KOPT-K1 (cell line): Measurements from ENCODE around the gene DUSP2.

ENCODE experiments used
- H3K27ac ChIP-seq: fragments of 200-600 bp; sonication (generic); 2 replicates; pipeline ENCODE4 v1.5.1; 2016; ENCODE audit warnings: antibody characterized with exemption, mild to moderate bottlenecking, low read depth, low read length; ENCODE audit not compliant: poor library complexity, severe bottlenecking
- H3K36me3 ChIP-seq: fragments of 200-600 bp; sonication (generic); 2 replicates; pipeline ENCODE4 v1.5.1; 2017; ENCODE audit warnings: antibody characterized with exemption, mild to moderate bottlenecking, low read length, moderate library complexity; ENCODE audit not compliant: insufficient read depth
- H3K9me3 ChIP-seq: fragments of 200-600 bp; sonication (generic); 2 replicates; pipeline ENCODE4 v1.5.1; 2017; ENCODE audit warnings: antibody characterized with exemption, low read length, mild to moderate bottlenecking; ENCODE audit not compliant: insufficient read depth, poor library complexity, severe bottlenecking

Gene DUSP2

DNA sequence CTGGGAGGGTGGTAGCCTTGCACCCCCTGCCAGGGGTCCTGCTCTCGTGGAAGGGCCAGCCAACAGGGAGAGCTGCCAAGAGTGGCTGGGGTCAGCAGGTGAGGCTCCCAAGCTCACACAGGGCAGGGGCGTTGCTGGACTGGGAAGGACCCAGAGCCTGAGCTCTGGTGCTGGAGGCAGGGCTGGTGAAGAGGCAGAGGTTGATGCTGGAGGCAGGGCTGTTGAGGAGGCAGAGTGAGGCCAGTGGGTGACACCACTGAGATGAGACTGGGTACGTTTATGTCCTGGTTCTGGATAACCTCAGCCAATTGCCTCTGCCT is 35.9 kb downstream of the DUSP2 start:
- Histone ChIP-seq H3K27ac (no peak overlapping the region), H3K9me3 (peaks cover 17% of the 10 kb centered on the region), H3K36me3 (no peaks in the 10 kb centered on the region)

DNA sequence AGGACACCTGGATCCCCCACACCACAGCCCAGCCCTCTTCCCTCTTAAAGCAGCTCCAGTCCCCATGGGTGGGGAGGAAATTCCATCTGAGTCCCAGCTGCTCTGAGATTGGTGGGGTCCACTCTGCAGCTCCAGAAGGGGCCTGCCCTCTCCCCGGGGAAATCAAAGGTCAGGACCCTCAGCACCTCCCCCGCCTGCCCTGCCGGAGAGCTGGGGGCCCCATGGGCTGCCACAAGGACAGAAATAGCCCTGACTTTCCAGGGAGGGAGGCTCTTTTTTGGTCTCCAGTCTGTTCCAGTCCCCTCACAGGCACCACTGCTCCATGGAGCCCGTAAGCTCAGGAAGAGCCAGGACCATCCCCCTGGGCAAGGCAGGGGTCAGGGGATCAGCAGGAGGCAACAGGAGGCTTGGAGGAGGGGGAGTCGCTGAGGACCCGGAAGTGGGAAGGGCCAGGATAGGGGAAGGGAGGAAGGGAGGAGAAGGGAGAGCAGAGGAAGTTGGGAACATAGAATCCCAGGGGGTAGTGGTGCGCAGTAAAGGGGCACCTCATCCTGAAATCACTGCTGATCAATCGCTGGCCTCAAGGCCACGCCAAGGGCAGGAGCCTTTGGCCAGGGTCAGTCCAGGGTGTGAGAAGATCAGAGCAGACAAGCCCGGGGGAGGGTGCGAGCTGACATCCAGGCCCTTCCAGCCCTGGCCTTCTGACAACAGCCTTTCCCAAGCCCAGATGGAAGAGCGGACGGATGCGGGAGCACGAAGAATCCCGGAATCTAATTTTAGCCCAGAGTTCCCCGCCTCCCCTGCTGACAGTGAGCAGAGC is 36.5 kb downstream of the DUSP2 start:
- Histone ChIP-seq H3K9me3 (peaks cover 18% of the 10 kb centered on the region), H3K36me3 (no peaks in the 10 kb centered on the region), H3K27ac (no peak overlapping the region)

DNA sequence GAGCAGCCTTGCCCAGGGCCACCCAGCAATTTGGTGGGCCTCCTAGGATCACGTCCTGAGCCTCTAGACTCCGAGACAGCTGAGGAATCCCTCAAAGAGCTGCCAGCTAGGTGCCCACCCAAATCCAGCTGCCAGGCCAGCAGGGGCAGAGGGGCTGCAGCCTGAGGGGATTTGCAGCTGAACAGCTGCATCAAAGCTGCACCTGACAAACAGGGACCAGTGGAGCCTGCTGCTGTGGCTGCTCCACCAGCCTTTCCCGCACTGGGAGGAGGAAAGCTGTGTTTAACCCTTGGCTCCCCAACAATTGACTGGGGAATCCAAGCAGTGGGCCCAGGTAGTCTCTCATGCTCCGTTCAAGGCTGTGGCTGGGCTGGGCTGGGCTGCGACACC is 37.1 kb downstream of the DUSP2 start:
- Histone ChIP-seq H3K27ac (no peak overlapping the region), H3K36me3 (no peaks in the 10 kb centered on the region), H3K9me3 (peaks cover 18% of the 10 kb centered on the region)

DNA sequence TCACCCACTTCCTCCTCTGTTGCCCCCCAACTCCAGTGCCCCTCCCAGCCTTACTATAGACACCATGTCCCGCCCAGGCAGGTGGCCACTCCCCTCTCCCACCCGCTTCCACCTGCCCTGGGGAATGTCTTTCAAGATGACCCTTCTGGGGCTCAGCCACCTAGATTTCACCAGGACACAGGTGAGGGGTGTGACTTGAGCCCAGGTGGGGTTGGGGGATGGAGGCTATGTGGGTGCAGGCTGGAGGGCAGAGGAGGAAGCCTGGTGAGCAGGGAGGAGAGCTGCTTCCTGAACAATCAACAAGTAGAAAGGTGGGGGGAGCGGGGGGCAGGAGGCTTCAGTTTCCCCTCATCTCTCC is 37.6 kb downstream of the DUSP2 start:
- H3K36me3 ChIP-seq: no peaks in the 10 kb centered on the region
- peaks cover 18% of the 10 kb centered on the region for H3K9me3 ChIP-seq
- no peak overlapping the region for H3K27ac ChIP-seq

DNA sequence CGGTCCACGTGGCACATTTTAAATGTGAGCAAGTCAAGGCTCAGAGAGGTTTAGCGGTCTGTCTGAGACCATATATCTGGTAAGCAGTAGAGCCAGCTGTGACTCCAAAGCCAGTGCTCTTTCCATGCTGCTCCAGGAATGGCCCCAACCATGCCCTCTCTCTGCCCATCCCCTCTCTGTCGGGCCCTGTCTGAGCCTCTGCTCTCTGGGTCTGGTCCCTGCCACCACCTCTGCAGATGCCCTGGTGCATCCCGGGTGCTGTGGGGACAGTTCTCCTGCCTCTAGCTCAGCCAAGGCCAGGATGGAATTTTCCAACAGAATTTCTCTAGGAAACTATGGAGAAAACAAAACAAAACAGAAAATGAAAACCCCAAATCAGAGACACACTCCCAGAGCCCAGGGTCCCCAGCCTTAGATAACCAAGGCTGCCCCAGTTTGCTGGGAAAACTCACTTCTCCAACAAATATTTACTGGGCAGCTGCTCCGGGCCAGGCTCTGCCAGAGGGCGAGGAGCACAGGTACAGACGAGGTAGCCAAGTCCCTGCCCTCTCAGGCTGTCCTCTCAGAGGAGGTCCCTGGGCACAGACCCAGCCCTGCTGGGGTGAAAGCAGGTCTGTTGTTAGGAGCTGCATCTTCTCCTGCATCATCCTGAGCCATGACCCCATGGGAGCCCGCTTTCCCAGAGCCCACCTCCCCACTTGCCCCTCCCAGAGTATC is 38.1 kb downstream of the DUSP2 start:
- Histone ChIP-seq H3K36me3 (no peaks in the 10 kb centered on the region), H3K9me3 (peaks cover 18% of the 10 kb centered on the region), H3K27ac (no peak overlapping the region)

DNA sequence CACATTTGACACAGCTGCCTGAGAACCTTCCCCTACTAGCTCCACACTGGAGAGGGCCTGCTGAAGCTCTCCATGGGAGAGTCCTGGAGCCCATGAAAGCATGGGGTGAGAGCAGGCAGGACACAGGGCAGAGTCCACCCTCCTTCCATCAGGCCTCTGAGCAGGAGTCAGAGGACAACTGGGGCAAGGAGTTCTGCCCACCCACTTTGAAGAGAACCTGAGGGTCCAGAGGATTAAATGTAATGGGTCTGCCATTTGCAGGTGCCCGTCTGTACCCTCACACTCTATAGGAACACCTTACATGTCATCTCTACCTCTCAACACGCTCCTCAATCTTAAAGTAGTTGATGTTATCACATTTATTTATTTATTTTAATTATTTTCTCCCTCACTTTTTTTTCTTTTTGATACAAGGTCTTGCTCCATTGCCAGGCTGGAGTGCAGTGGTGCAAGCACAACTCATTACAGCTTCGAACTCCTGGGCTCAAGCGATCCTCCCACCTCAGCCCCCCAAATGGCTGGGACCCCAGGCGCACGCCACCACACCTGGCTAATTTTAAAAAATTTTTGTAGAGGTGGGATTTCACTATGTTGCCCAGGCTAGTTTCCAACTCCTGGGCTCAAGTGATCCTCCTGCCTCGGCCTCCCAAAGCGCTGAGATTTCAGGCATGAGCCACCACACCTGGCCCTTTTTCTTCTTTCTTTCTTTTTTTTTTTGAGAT is 39.1 kb downstream of the DUSP2 start:
- Histone ChIP-seq H3K36me3 (no peaks in the 10 kb centered on the region), H3K27ac (no peak overlapping the region), H3K9me3 (peaks cover 18% of the 10 kb centered on the region)

DNA sequence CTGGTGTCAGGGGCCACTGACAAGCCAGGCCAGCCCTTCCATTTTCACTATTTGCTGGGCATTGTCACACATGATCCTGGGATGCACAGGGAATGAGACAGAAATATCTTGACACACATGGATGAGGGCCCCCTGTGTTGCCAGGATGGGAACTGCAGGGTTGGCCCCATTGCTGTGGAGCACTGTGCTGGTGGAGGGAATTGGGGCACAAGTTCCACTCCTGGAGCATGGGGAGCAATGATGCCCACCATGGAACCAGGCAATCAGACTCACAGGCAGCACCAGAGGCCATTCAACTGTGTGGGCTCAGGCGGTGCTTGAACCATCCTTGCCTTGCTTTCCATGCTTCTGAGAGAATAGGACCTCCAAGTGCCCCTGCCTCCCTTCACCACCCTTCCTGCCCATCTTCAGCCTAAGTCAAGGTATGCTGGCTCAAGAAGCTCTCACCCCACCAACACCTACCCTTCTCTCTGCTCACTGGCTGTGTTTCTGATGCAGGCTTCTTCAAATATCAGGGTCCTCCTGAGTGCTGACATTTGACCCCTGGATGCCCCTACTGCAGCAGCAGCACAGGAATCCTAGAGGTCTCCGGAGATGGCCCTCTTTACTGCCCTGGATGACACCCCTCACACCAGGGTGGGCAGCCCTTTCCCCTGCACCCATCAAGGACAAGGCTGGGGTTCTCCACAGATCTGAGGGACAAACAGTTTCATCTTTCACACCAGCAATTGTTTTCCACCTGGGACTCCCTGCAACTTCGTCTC is 39.9 kb downstream of the DUSP2 start:
- no peaks in the 10 kb centered on the region for H3K36me3 ChIP-seq
- H3K9me3 ChIP-seq: peaks cover 18% of the 10 kb centered on the region
- H3K27ac ChIP-seq: no peak overlapping the region

DNA sequence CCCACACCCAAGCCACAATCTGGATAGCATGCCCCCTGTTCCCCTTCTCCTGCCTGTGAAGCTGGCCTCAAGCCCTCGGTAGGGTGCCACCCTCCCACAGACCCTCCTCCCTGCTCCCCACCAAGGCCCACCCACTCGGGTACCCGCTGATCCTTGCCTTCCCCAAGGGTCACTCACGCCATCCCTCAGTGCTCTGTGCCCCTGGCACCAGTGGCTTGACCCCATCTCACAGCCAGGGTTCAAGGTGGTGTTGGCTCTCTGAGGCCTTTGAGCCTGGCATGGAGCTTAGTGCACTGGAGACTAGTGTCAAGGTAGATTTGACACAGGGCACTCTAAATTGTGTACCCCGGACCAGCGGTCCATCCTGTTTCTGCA is 40.8 kb downstream of the DUSP2 start:
- Histone ChIP-seq H3K9me3 (peaks cover 18% of the 10 kb centered on the region), H3K36me3 (no peaks in the 10 kb centered on the region), H3K27ac (no peak overlapping the region)

DNA sequence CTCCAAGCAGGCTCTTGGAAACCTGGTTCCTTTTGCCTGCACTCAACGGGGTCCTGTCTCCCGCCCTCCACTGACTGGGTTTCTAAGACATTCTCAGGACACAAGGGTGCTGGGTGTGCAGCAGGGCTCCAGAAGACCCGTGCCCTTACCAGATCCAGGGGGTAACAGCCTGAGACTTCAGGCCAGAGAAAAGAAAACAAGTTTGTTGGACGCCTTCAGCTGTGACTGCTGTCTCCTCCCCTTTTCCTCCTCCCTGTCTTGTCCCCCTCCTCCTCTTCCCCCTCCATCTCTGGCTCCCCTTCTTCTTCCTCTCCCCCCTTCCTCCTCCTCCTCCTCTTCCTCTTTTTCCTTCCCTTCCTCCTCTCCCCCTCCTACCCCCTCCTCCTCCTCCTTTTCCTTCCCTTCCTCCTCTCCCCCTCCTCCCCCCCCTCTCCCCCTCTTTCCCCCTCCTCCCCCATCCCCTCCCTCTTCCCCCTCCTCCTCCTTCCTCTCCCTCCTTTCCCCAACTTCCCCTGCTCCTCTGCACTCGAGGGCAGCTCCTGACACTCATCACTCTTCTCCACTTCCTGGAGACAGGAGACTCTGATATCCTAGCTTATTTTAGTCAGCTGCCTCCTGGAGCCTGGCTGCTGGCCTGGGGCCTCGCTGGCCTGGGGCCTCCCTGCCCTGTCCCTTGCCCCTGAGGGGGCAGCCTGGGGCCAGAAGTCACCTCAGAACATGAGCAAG is 41.3 kb downstream of the DUSP2 start:
- H3K27ac ChIP-seq: no peak overlapping the region
- no peaks in the 10 kb centered on the region for H3K36me3 ChIP-seq
- H3K9me3 ChIP-seq: peaks cover 18% of the 10 kb centered on the region

DNA sequence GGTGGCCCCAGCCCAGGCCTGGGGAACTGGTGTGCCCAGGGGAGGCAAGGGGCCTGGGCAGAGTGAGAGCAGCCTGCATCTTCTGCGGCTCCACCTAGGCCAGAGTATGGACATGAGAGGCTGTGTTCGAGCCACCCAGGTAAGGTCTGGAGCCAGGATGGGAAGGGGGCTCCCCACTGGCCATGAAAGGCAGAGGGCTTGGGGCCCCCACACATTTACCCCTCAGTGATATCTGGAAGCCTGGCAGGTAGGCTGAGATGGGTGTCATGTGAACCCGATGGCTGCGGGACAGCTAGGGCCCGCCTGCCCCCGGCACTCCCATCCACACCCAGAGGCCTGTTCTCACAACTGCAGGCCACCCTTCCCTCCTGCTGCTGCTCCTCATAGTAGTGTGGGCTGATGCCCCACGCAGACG is 42.0 kb downstream of the DUSP2 start:
- Histone ChIP-seq H3K36me3 (no peaks in the 10 kb centered on the region), H3K9me3 (peaks cover 18% of the 10 kb centered on the region), H3K27ac (no peak overlapping the region)

DNA sequence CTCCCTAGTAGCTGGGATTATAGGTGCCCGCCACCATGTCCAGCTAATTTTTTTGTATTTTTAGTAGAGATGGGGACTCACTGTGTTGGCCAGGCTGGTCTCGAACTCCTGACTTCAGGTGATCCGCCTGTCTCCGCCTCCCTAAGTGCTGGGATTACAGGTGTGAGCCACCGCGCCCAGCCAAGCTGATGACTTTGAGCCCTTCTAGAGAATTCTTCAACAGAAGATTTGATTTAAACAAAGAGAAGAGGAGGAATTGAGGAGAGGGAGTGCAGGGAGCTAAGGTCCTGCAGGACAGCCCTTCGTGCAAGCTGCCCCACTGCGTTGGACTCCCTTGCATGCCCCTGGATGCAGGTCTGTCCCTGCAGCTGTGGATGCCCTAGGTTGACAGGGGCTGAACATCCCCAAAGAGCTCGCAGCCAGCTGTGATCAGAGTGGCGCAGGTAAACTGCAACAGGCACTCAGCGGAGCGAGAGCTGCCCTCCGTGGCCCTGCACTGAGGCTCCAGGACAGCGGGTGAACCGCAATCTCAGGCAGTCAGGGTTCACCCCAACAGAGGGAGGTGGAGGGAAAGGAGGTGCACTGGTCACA is 42.5 kb downstream of the DUSP2 start:
- Histone ChIP-seq H3K27ac (no peak overlapping the region), H3K36me3 (no peaks in the 10 kb centered on the region), H3K9me3 (peaks cover 18% of the 10 kb centered on the region)

DNA sequence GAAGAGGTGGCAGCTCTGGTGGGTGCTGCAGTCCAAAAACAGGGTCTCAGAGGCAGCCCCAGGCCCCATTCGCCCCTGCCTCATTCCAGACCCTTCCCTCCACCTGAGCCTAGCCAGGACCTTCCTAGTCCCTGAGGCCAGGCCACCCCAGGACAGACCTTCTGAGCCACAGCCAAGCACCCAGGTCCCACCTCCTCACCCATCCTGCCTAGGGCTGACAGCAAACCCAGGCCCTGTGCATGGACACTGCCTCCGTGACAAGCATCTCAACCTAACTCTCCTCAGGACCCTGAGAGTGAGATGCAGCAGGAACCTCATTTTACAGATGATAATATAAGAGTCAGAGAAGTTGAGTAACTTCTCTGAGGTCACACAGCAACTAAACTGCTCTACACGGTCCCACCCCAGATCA is 44.3 kb downstream of the DUSP2 start:
- Histone ChIP-seq H3K36me3 (no peaks in the 10 kb centered on the region), H3K27ac (no peak overlapping the region), H3K9me3 (peaks cover 17% of the 10 kb centered on the region)

DNA sequence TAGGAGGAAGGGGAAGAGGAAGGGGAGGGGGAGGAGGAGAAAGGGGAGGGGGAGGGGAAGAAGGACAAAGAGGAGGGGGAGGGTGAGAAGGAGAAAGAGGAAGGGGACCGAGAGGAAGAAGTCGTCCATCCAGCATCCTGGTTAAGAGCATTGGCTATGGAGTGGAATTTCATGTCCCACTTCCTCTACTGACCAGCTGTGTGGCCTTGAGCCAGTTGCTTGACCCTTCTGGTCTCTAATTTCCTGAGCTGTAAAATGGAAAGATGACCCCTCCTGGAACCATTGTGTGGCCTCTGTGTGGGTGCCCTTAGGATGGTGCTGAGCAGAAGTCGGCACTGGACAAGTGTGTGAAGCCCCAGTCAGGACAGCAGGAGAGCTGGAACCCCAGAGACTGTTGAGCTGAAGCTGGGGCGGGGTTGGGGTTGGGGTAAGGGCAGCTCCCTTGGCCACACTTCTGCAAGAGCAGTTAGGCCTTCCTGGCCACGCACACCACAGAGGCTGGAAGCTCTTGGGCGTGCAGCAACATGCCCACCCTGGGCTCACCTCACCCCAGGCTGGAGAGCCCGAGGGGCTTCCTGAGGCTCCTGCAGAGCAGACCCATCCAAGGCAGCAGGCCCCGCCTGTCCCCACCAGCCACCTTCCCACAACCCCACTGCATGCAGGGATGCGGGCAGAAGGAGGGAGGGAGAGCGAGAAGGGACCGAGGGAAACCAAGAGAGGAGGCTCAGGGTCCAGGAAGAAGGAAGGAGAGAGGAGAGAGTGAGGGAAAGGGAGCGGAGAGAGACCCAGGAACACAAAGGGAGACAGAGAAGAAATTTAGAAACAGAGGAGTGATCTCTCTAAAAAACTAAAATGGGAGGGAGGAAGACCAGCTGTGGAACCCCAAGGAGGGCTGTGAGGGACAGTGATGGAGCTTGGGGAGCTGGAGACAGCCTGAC is 45.1 kb downstream of the DUSP2 start:
- Histone ChIP-seq H3K27ac (no peak overlapping the region), H3K9me3 (peaks cover 10% of the 10 kb centered on the region), H3K36me3 (no peaks in the 10 kb centered on the region)
